ENCODE results near the gene SEC61G.

DNA sequence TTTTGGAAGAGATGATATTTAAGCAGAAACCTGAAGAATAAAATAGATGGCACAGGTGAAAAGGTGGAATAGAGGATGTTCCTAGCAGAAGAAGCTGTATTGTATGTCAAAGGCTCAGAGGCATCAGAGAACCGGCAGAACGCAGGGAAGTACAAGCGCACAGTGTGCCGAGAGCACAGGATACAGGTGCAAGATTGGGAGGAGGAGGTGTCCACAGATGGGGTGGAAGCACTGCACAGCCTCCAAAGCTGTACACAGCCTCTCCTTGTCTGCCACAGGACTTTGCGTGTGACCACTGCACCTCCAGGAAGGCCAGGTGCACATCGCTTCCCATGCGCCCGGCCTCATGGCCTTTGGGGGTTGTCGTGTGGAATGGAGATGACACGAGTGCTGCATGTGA is 23.3 kb upstream of the SEC61G start:
- TF ChIP-seq, protein P1, sequence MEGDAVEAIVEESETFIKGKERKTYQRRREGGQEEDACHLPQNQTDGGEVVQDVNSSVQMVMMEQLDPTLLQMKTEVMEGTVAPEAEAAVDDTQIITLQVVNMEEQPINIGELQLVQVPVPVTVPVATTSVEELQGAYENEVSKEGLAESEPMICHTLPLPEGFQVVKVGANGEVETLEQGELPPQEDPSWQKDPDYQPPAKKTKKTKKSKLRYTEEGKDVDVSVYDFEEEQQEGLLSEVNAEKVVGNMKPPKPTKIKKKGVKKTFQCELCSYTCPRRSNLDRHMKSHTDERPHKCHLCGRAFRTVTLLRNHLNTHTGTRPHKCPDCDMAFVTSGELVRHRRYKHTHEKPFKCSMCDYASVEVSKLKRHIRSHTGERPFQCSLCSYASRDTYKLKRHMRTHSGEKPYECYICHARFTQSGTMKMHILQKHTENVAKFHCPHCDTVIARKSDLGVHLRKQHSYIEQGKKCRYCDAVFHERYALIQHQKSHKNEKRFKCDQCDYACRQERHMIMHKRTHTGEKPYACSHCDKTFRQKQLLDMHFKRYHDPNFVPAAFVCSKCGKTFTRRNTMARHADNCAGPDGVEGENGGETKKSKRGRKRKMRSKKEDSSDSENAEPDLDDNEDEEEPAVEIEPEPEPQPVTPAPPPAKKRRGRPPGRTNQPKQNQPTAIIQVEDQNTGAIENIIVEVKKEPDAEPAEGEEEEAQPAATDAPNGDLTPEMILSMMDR (IDR thresholded peaks at IDR 0.05) = no peak
- TF ChIP-seq POLR2A (IDR thresholded peaks at IDR 0.05) = no peak

Data from adrenal gland (tissue), 5 donors.